Activated CD8-positive, alpha-beta memory T cell treated with anti-CD3 and anti-CD28 coated beads for 48 hours (primary cell): ENCODE results near the gene PTPRN2.

Experiments used
- DNase-seq, 3 experiments: peaks; one replicate each; pipeline ENCODE4 v3.0.0-alpha.2; 2020; ENCODE audit warnings: low read depth in 2 of 3, low spot score in 2 of 3

The PTPRN2 gene

GRCh38 chr7:158129037-158130022, 458.3 kb downstream of the PTPRN2 start:
- no peak for DNase-seq

GRCh38 chr7:158128572-158128971, 459.1 kb downstream of the PTPRN2 start:
- no peak for DNase-seq

GRCh38 chr7:158127241-158127640, 460.4 kb downstream of the PTPRN2 start:
- DNase-seq, result no peak

- DNase-seq, result no peak
Measured at GRCh38 chr7:158126661-158127060, 461.0 kb downstream of the PTPRN2 start.

GRCh38 chr7:158125721-158126120, 461.9 kb downstream of the PTPRN2 start:
- no peak for DNase-seq

- no peak for DNase-seq
Measured at GRCh38 chr7:158125091-158125490, 462.5 kb downstream of the PTPRN2 start.

GRCh38 chr7:158124671-158125079, 462.9 kb downstream of the PTPRN2 start:
- DNase-seq, result no peak

- DNase-seq, result no peak
Measured at GRCh38 chr7:158123753-158124152, 463.9 kb downstream of the PTPRN2 start.

GRCh38 chr7:158123214-158123613, 464.4 kb downstream of the PTPRN2 start:
- no peak for DNase-seq

GRCh38 chr7:158121441-158122045, 466.1 kb downstream of the PTPRN2 start:
- DNase-seq, result no peak

- no peak for DNase-seq
Measured at GRCh38 chr7:158120716-158121115, 466.9 kb downstream of the PTPRN2 start.

- no peak for DNase-seq
Measured at GRCh38 chr7:158120316-158120715, 467.3 kb downstream of the PTPRN2 start.

GRCh38 chr7:158117341-158118222, 470.0 kb downstream of the PTPRN2 start:
- no peak for DNase-seq

GRCh38 chr7:158116235-158116634, 471.4 kb downstream of the PTPRN2 start:
- DNase-seq, result no peak

GRCh38 chr7:158114056-158114850, 473.4 kb downstream of the PTPRN2 start:
- DNase-seq, result no peak

GRCh38 chr7:158113321-158114025, 474.1 kb downstream of the PTPRN2 start:
- DNase-seq, result no peak

- no peak for DNase-seq
Measured at GRCh38 chr7:158112571-158113320, 474.9 kb downstream of the PTPRN2 start.

- no peak for DNase-seq
Measured at GRCh38 chr7:158111906-158112570, 475.6 kb downstream of the PTPRN2 start.
